H9 (cell line): ENCODE data around the gene PTPN7. TPM values are rescaled to one million over a fixed set of nuclear protein-coding genes. Genes with fewer than 3 reads are reported as not detected.

Experiments
- DNase-seq: peaks from one replicate; pipeline ENCODE4 v3.0.0-alpha.2; 2017
- H2AFZ ChIP-seq: one replicate; pipeline ENCODE4 v1.6.1; 2013; ENCODE audit warnings: mild to moderate bottlenecking, low read length, control low read depth, moderate library complexity
- H2AK5ac ChIP-seq: 2 replicates; pipeline ENCODE4 v1.6.1; 2013; ENCODE audit warnings: low read length, control low read depth, mixed read lengths; ENCODE audit not compliant: insufficient read length
- H2BK120ac ChIP-seq: one replicate; pipeline ENCODE4 v1.6.1; 2013; ENCODE audit warnings: low read depth, mild to moderate bottlenecking, low read length, control low read depth, inconsistent platforms; ENCODE audit not compliant: poor library complexity, severe bottlenecking
- H2BK12ac ChIP-seq: 2 replicates; pipeline ENCODE4 v1.6.1; 2013; ENCODE audit warnings: low read length, control low read depth, mixed read lengths, low read depth; ENCODE audit not compliant: insufficient read length
- H2BK15ac ChIP-seq: 2 replicates; pipeline ENCODE4 v1.6.1; 2013; ENCODE audit warnings: low read depth, low read length, control low read depth
- H2BK20ac ChIP-seq: one replicate; pipeline ENCODE4 v1.6.1; 2013; ENCODE audit warnings: low read depth, mild to moderate bottlenecking, low read length, control low read depth, inconsistent platforms; ENCODE audit not compliant: poor library complexity, severe bottlenecking
- H2BK5ac ChIP-seq: 2 replicates; pipeline ENCODE4 v1.6.1; 2013; ENCODE audit warnings: low read length, control low read depth, mixed read lengths; ENCODE audit not compliant: insufficient read length
- H3K14ac ChIP-seq: 2 replicates; pipeline ENCODE4 v1.6.1; 2013; ENCODE audit warnings: low read length, control low read depth; ENCODE audit not compliant: insufficient read depth
- H3K18ac ChIP-seq: 2 replicates; pipeline ENCODE4 v1.6.1; 2013; ENCODE audit warnings: low read depth, mild to moderate bottlenecking, mixed read lengths, low read length, control low read depth; ENCODE audit not compliant: insufficient read length
- H3K23ac ChIP-seq: 2 replicates; pipeline ENCODE4 v1.6.1; 2013; ENCODE audit warnings: low read length, control low read depth, mixed read lengths, low read depth; ENCODE audit not compliant: insufficient read length
- H3K23me2 ChIP-seq: 2 replicates; pipeline ENCODE4 v1.6.1; 2013; ENCODE audit warnings: low read depth, mild to moderate bottlenecking, mixed read lengths, low read length, control low read depth; ENCODE audit not compliant: insufficient read length, poor library complexity, severe bottlenecking
- H3K27ac ChIP-seq: 2 replicates; pipeline ENCODE4 v1.5.1; 2013; ENCODE audit warnings: low read length, control low read depth, mixed read lengths, low read depth; ENCODE audit not compliant: insufficient read length
- H3K27me3 ChIP-seq: 2 replicates; pipeline ENCODE4 v1.6.1; 2013; ENCODE audit warnings: low read length, control low read depth, inconsistent platforms; ENCODE audit not compliant: insufficient read depth
- H3K4ac ChIP-seq: 2 replicates; pipeline ENCODE4 v1.6.1; 2013; ENCODE audit warnings: low read depth, mild to moderate bottlenecking, control low read depth, inconsistent platforms, low read length, moderate library complexity
- H3K4me1 ChIP-seq: 2 replicates; pipeline ENCODE4 v1.6.1; 2013; ENCODE audit warnings: low read length, control low read depth, inconsistent platforms; ENCODE audit not compliant: insufficient read depth
- H3K4me2 ChIP-seq: 2 replicates; pipeline ENCODE4 v1.6.1; 2013; ENCODE audit warnings: low read length, control low read depth, mixed read lengths; ENCODE audit not compliant: insufficient read length, insufficient read depth
- H3K56ac ChIP-seq: 2 replicates; pipeline ENCODE4 v1.6.1; 2013; ENCODE audit warnings: low read depth, mild to moderate bottlenecking, mixed read lengths, low read length, control low read depth; ENCODE audit not compliant: insufficient read length
- H3K79me1 ChIP-seq: 2 replicates; pipeline ENCODE4 v1.6.1; 2013; ENCODE audit warnings: low read depth, mild to moderate bottlenecking, moderate library complexity, low read length, control low read depth, inconsistent platforms; ENCODE audit not compliant: insufficient read depth, poor library complexity, severe bottlenecking
- H3K79me2 ChIP-seq: 2 replicates; pipeline ENCODE4 v1.6.1; 2013; ENCODE audit warnings: low read length, control low read depth, inconsistent platforms; ENCODE audit not compliant: insufficient read depth
- H3K9ac ChIP-seq: 2 replicates; pipeline ENCODE4 v1.6.1; 2013; ENCODE audit warnings: low read length, control low read depth, mixed read lengths; ENCODE audit not compliant: insufficient read length; ENCODE audit errors: extremely low read depth
- H3K9me3 ChIP-seq: one replicate; pipeline ENCODE4 v1.6.1; 2013; ENCODE audit warnings: low read depth, low read length, inconsistent platforms; ENCODE audit not compliant: control insufficient read depth
- H3T11ph ChIP-seq: one replicate; pipeline ENCODE4 v1.6.1; 2013; ENCODE audit warnings: mild to moderate bottlenecking, low read length, control low read depth, inconsistent platforms
- H4K20me1 ChIP-seq: one replicate; pipeline ENCODE4 v1.6.1; 2013; ENCODE audit not compliant: control insufficient read depth, insufficient read length, insufficient read depth
- H4K5ac ChIP-seq: 2 replicates; pipeline ENCODE4 v1.6.1; 2013; ENCODE audit warnings: low read depth, mild to moderate bottlenecking, mixed read lengths, low read length, control low read depth; ENCODE audit not compliant: insufficient read length
- H4K8ac ChIP-seq: replicated peaks from 2 replicates; pipeline ENCODE4 v1.6.1; 2013; ENCODE audit warnings: low read length, control low read depth, mixed read lengths, low read depth; ENCODE audit not compliant: insufficient read length
- H4K91ac ChIP-seq: 2 replicates; pipeline ENCODE4 v1.6.1; 2013; ENCODE audit warnings: low read depth, mild to moderate bottlenecking, moderate library complexity, mixed read lengths, low read length, control low read depth; ENCODE audit not compliant: insufficient read length
- H3K27ac Mint-ChIP-seq, 3 experiments: 2 replicates in 2 of 3; 3 replicates in 1 of 3; pipeline ENCODE4 v1.8.0; 2020 to 2021; ENCODE audit warnings: mixed read lengths in 3 of 3, mild to moderate bottlenecking in 1 of 3, moderate library complexity in 1 of 3
- H3K27me3 Mint-ChIP-seq: 2 replicates; pipeline ENCODE4 v1.8.0; 2021; ENCODE audit warnings: low read depth, mild to moderate bottlenecking, moderate library complexity, mixed read lengths
- H3K36me3 Mint-ChIP-seq, 3 experiments: 2 replicates in 2 of 3; 3 replicates in 1 of 3; pipeline ENCODE4 v1.8.0; 2020 to 2021; ENCODE audit warnings: low read depth in 3 of 3, mixed read lengths in 3 of 3; ENCODE audit not compliant: insufficient read depth in 1 of 3
- H3K4me1 Mint-ChIP-seq, 2 experiments: 2 replicates each; pipeline ENCODE4 v1.8.0; 2020; ENCODE audit warnings: mixed read lengths in 2 of 2
- H3K4me3 Mint-ChIP-seq, 2 experiments: 2 replicates in 1 of 2; 3 replicates in 1 of 2; pipeline ENCODE4 v1.8.0; 2020 to 2021; ENCODE audit warnings: mild to moderate bottlenecking in 2 of 2, mixed read lengths in 2 of 2, moderate library complexity in 1 of 2
- H3K9me3 Mint-ChIP-seq, 2 experiments: 2 replicates in 1 of 2; 3 replicates in 1 of 2; pipeline ENCODE4 v1.8.0; 2020; ENCODE audit warnings: mild to moderate bottlenecking in 2 of 2, mixed read lengths in 2 of 2, moderate library complexity in 1 of 2
- WGBS: extraction: QIAGEN DNeasy Blood & Tissue Kit; methylation state at CpG from one replicate; pipeline ENCODE4 v1.1.7; 2013; ENCODE audit warnings: missing lambda C conversion rate, low lambda C conversion rate, mixed read lengths; ENCODE audit not compliant: insufficient read length; ENCODE audit errors: extremely low coverage; 5-methylcytosine and 5-hydroxymethylcytosine counted together
- total RNA-seq: library from RNA; stranded (reverse); gene quantifications from 2 replicates; pipeline ENCODE4 v1.2.1, GENCODE V29; 2021
- TF ChIP-seq, protein P1 (sequence below): fragments of 200-600 bp; sonication (generic); conservative IDR thresholded peaks from 3 replicates; pipeline ENCODE4 v1.8.0; 2021; ENCODE audit warnings: antibody characterized with exemption, mild to moderate bottlenecking

Gene PTPN7
- total RNA-seq, 1 experiment from 2014 or later: 0.72 TPM

DNA sequence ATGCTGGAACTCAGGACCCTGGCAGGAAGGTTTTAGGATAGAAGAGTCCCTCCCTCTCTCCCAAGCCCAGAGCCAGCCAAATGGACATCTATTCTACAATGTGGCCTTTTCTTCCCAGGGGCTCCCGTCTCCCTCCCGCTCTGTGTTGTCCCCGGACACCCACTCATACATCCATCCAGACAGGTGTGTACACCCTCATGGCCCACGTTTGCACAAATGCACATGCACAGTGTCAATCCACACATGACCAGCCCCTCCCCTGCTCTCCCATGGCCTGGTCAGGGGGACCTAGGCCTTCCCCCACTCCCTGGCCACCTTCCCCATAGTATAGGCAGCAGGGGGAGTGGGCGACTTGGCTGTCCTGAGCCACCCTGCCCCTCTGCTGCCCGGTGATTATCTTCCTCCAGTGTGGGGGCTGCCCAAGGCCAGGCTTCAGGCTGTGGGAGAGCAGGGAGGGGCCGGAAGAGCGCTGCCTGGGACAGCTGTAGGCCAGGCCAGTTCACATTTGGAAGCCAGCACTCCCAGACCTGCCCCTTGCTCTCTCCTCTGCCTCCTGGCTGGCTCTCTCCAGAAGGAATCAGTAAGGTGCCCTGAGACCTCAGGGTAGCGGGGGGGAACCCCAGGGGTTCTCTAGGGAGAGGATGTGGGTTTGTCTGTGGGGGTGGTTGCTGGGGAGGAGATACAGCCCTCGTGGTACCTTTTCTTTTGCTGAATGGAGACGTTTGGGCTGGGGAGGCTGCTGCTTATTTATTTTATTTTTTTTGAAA is 4.1 kb upstream of the PTPN7 start:
- Mint-ChIP-seq H3K4me1 (peaks cover 34 to 69% of the 10 kb centered on the region in 2 experiments), H3K4me3 (0 out of 5 replicates have a peak overlapping the region, but pooled peaks of 1 of the 2 experiments have one; percentile 4), H3K27me3 (no peaks in the 10 kb centered on the region; the same call in 1 of the 2 replicates), H3K9me3 (no peaks in the 10 kb centered on the region), H3K27ac (peak overlapping the region in 1 of 3 experiments; percentile 36; a peak in 2 of 7 replicates), H3K36me3 (no peaks in the 10 kb centered on the region; a peak in 1 of 7 replicates)
- Histone ChIP-seq H3K9ac (no peak overlapping the region), H3K56ac (no peak overlapping the region), H3K79me1 (no peaks in the 10 kb centered on the region), H3K4ac (no peak overlapping the region), H4K8ac (no peak overlapping the region), H3K27me3 (no peaks in the 10 kb centered on the region), H2BK20ac (no peak overlapping the region), H2BK12ac (no peak overlapping the region), H3K4me2 (no peak overlapping the region), H3K9me3 (no peaks in the 10 kb centered on the region), H3K18ac (no peak overlapping the region), H3K79me2 (no peaks in the 10 kb centered on the region), H3K23me2 (no peaks in the 10 kb centered on the region), H4K91ac (no peak overlapping the region), H2BK5ac (no peak overlapping the region), H3K23ac (no peak overlapping the region), H2BK15ac (no peak overlapping the region), H3T11ph (no peak overlapping the region), H2AK5ac (no peak overlapping the region), H2BK120ac (no peak overlapping the region), H3K27ac (no peak overlapping the region), H4K20me1 (no peaks in the 10 kb centered on the region), H3K14ac (no peak overlapping the region), H4K5ac (no peak overlapping the region), H3K4me1 (peaks cover 7% of the 10 kb centered on the region; the same call in 1 of the 2 replicates), H2AFZ (no peak overlapping the region)
- TF ChIP-seq, protein P1, sequence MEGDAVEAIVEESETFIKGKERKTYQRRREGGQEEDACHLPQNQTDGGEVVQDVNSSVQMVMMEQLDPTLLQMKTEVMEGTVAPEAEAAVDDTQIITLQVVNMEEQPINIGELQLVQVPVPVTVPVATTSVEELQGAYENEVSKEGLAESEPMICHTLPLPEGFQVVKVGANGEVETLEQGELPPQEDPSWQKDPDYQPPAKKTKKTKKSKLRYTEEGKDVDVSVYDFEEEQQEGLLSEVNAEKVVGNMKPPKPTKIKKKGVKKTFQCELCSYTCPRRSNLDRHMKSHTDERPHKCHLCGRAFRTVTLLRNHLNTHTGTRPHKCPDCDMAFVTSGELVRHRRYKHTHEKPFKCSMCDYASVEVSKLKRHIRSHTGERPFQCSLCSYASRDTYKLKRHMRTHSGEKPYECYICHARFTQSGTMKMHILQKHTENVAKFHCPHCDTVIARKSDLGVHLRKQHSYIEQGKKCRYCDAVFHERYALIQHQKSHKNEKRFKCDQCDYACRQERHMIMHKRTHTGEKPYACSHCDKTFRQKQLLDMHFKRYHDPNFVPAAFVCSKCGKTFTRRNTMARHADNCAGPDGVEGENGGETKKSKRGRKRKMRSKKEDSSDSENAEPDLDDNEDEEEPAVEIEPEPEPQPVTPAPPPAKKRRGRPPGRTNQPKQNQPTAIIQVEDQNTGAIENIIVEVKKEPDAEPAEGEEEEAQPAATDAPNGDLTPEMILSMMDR: no peak
- WGBS: no CpG with 5 or more reads among the region's 11 CpGs
- DNase-seq: no peak
